BJ (cell line): ENCODE measurements around the gene DCST2. TPM values are rescaled to one million over a fixed set of nuclear protein-coding genes. Genes with fewer than 3 reads are reported as not detected.

Experiments
- CTCF ChIA-PET: fragments of 350-600 bp; formaldehyde crosslinking; extraction: SDS; loops from one replicate; lab custom pipeline; 2021; ENCODE audit warnings: antibody characterized with exemption, inconsistent platforms; lab: Yijun Ruan, JAX
- POLR2A ChIA-PET: fragments of 300-600 bp; sonication (Branson Sonifier 250); formaldehyde crosslinking; extraction: SDS; loops from one replicate; lab custom pipeline; 2021; ENCODE audit warnings: antibody characterized with exemption; lab: Charles Lee
- DNase-seq: peaks from one replicate; pipeline ENCODE4 v3.0.0-alpha.2; 2011; ENCODE audit warnings: low read depth
- H3K27me3 ChIP-seq: 2 replicates; pipeline ENCODE4 v1.6.0; 2011; ENCODE audit warnings: low read length; ENCODE audit not compliant: control insufficient read depth, insufficient read depth
- H3K36me3 ChIP-seq: 2 replicates; pipeline ENCODE4 v1.5.1; 2011; ENCODE audit warnings: low read length; ENCODE audit not compliant: control insufficient read depth, insufficient read depth
- H3K4me3 ChIP-seq: 2 replicates; pipeline ENCODE4 v1.5.1; 2011; ENCODE audit warnings: low read depth, mild to moderate bottlenecking, control low read depth, low read length
- CTCF ChIP-seq: IDR thresholded peaks from 2 replicates; pipeline ENCODE4 v1.5.1; 2011; ENCODE audit warnings: low read depth, mild to moderate bottlenecking, control low read depth, inconsistent platforms, low read length, moderate library complexity; ENCODE audit not compliant: insufficient read depth
- polyA plus RNA-seq: library from polyadenylated mRNA; depleted of rRNA; stranded (reverse); fragments of >200 nt; gene quantifications from 2 replicates; pipeline ENCODE4 v1.2.3, GENCODE V29; 2011

The DCST2 gene
- polyA plus RNA-seq, 1 experiment, result 0.38 TPM

- TF ChIP-seq CTCF, result peak; percentile 28
- DNase-seq, result no peak
- CTCF ChIA-PET, result interaction anchor here (0.6 to 9.0 kb wide), 6 partner anchors 10 to 96 kb away, joined by 3 to 95 read pairs (median 10); partner anchors contain the start of genes ADAM15, FLAD1 and PBXIP1
- Histone ChIP-seq H3K36me3 (peaks cover 14% of the 10 kb centered on the region), H3K27me3 (no peaks in the 10 kb centered on the region), H3K4me3 (no peak overlapping the region)
- POLR2A ChIA-PET, result no interaction called here
Measured at GRCh38 chr1:154992721-154993571, 40.6 kb downstream of the DCST2 start.

- POLR2A ChIA-PET, result no interaction called here
- Histone ChIP-seq H3K27me3 (no peaks in the 10 kb centered on the region), H3K36me3 (peaks cover 17% of the 10 kb centered on the region), H3K4me3 (no peak overlapping the region)
- no peak for TF ChIP-seq CTCF
- CTCF ChIA-PET, result no interaction called here
- no peak for DNase-seq
Measured at GRCh38 chr1:154990276-154990675, 43.3 kb downstream of the DCST2 start.

DNA sequence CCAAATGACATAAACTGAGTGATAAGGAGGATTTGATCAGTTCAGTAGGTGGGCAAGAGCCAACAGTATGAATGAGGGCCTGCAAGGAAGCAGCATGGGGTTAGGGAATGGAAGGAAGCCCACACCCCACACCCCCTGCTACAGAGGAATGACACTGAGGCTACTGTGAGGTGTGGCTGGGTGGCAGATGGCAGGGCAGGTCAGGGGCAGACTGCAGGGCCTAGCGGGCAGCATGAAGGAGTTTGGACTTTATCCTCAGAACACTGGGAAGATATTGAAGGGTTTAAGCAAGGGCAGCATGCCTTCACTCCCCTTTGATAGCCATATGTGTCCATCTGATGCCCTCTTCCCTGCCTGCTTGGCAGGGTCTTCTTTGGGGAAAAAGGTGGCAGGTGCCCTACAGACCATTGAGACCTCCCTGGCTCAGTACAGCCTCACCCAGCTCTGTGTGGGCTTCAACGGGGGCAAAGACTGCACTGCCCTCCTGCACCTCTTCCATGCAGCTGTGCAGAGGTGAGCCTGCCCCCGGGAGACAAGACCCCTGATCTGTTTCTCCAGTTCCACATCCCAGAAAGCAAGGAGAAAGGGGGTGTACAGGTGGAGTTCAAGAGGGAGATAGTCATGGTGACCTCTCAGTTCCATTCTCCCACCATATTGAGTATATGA lies 44.3 kb downstream of the DCST2 start:
- DNase-seq, result no peak
- no peak for TF ChIP-seq CTCF
- CTCF ChIA-PET, result no interaction called here
- Histone ChIP-seq H3K36me3 (peaks cover 17% of the 10 kb centered on the region), H3K27me3 (no peaks in the 10 kb centered on the region), H3K4me3 (no peak overlapping the region)
- POLR2A ChIA-PET, result no interaction called here

GRCh38 chr1:154988058-154988954 lies 45.3 kb downstream of the DCST2 start:
- POLR2A ChIA-PET, result no interaction called here
- Histone ChIP-seq H3K4me3 (no peak overlapping the region), H3K36me3 (peaks cover 17% of the 10 kb centered on the region), H3K27me3 (no peaks in the 10 kb centered on the region)
- CTCF ChIA-PET, result interaction anchor here (0.7 to 1.7 kb wide), 8 partner anchors 8 to 72 kb away, joined by 3 to 6 read pairs (median 3); partner anchors contain the start of gene PYGO2
- DNase-seq, result no peak
- no peak for TF ChIP-seq CTCF
